Suprapubic skin (tissue), 4 donors: ENCODE measurements around the gene SEMA4A. TPM values are rescaled to one million over a fixed set of nuclear protein-coding genes. Genes with fewer than 3 reads are reported as not detected.

Experiments
- DNase-seq, 2 donors: peaks; one replicate each; pipeline ENCODE4 v3.0.0-alpha.2; 2019; ENCODE audit warnings: low spot score in 2 of 2
- H3K27ac ChIP-seq: fragments of 200-600 bp; sonication (generic); one replicate; pipeline ENCODE4 v1.5.1; 2019
- H3K27me3 ChIP-seq: fragments of 200-600 bp; sonication (generic); one replicate; pipeline ENCODE4 v1.5.1; 2019
- H3K36me3 ChIP-seq: fragments of 200-600 bp; sonication (generic); one replicate; pipeline ENCODE4 v1.5.1; 2019
- H3K4me1 ChIP-seq: fragments of 200-600 bp; sonication (generic); one replicate; pipeline ENCODE4 v1.5.1; 2019
- H3K4me3 ChIP-seq: fragments of 200-600 bp; sonication (generic); one replicate; pipeline ENCODE4 v1.5.1; 2019; ENCODE audit warnings: mild to moderate bottlenecking
- H3K9me3 ChIP-seq: fragments of 200-600 bp; sonication (generic); one replicate; pipeline ENCODE4 v1.5.1; 2019
- EP300 ChIP-seq: sonication (generic); formaldehyde crosslinking; IDR thresholded peaks from one replicate; pipeline ENCODE4 v1.6.1; 2017; ENCODE audit warnings: antibody characterized with exemption
- POLR2A ChIP-seq, 2 donors: fragments of 450-650 bp; IDR thresholded peaks; one replicate each; pipeline ENCODE4 v1.6.1; 2017; ENCODE audit warnings: antibody characterized with exemption in 2 of 2, mild to moderate bottlenecking in 2 of 2, moderate library complexity in 2 of 2
- POLR2AphosphoS5 ChIP-seq, 3 donors: sonication (generic); formaldehyde crosslinking; IDR thresholded peaks; one replicate each; pipeline ENCODE4 v1.6.1; 2017; ENCODE audit warnings: antibody characterized with exemption in 3 of 3
- WGBS: methylation state at CpG from one replicate; pipeline ENCODE4 v1.1.5; 2018; 5-methylcytosine and 5-hydroxymethylcytosine counted together
- total RNA-seq, 4 donors: library from RNA; depleted of rRNA; stranded (reverse); fragments of >200 nt; gene quantifications; one replicate each; pipeline ENCODE4 v1.1.0, GENCODE V29; 2016
- TF ChIP-seq, protein P1 (sequence below), 2 donors: fragments of 200-600 bp in 1 of 2; fragments of 450-650 bp in 1 of 2; sonication (generic) in 1 of 2; IDR thresholded peaks; one replicate each; pipeline ENCODE4 v1.5.1; 2016 to 2019; ENCODE audit warnings: antibody characterized with exemption in 2 of 2, mild to moderate bottlenecking in 1 of 2, moderate library complexity in 1 of 2

Gene SEMA4A
- 10 to 100 TPM; 43.8 to 61.2 (median 50.2) TPM for total RNA-seq

DNA sequence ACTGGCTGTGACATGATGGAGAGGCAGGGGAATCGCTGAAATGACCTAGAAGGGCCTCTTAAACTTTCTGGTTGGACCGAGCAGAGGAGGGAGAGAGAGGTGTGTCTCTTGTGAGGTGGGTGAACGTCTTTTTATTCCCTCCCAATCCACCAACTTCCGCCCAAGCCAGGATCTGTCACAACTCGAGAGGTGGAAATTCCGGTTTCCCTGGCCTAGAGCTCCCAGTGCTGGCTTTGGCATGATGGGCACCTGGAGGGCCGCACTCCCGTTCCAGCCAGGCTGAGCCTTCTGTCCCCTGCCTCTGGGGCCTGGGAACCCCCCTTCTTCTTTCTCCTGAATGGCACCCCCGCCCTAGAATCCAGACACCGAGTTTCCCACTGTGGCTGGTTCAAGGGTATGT is at the start of gene SEMA4A:
Gene SEMA4A (plus strand): TSS at position 224 of the 400 bp plus-strand sequence. CDS start 994 bp downstream, outside the sequence.
- Histone ChIP-seq H3K9me3 (no peaks in the 10 kb centered on the region), H3K4me1 (peaks cover 43% of the 10 kb centered on the region), H3K27me3 (no peaks in the 10 kb centered on the region), H3K27ac (peak within 1 kb of the TSS; percentile 71), H3K36me3 (peaks cover 6% of the 10 kb centered on the region), H3K4me3 (peak within 1 kb of the TSS; percentile 45)
- TF ChIP-seq POLR2AphosphoS5 (IDR thresholded peaks at IDR 0.05) = peak in 1 of 3 donors; percentile 27
- TF ChIP-seq EP300 = no peak
- 42% methylated on average over 10 of the region's 10 CpGs for WGBS
- DNase-seq = no peak

DNA sequence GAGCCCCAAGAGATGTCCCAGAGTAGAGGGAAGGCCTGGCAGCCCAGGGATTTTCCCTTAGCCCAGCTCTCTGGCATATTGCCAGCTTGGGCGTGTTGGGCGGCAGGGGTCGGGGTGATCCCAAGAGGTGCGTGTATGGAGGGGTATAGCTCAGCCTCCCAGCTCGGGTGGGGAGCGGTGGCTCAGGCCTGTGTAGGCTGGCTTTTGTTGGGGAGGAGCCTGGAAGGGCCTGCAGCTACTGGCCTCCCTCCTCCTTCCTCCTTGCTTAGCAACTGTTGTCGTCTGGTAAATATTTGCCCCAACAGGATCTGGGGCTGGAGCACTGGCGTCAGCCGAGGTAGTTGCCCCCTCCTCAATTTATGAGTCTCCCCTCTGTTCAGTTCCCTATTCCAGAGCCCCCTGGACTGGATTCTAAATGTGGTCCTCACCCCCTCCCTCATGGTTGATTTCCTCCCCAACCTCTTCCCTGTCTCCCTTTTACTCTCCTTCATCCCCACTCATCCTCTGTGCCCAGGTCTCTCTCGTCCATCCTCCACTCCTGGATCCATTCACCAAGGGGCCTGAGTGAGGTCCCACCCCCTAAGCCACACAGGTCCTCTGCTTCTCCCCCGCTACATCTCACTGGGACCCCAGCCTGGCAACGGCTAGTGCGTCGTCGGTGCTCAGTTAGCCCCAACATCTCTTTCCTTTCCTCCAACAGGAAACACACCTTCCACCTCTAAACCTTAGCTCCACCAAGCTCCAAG is 49.1 kb upstream of the SEMA4A start:
- Histone ChIP-seq H3K9me3 (no peaks in the 10 kb centered on the region), H3K4me1 (peaks cover 88% of the 10 kb centered on the region), H3K27ac (peak overlapping the region; percentile 98), H3K36me3 (no peaks in the 10 kb centered on the region), H3K4me3 (peak overlapping the region; percentile 43), H3K27me3 (no peaks in the 10 kb centered on the region)
- 20% methylated on average over 9 of the region's 15 CpGs for WGBS
- peak; percentile 95 to 97 for DNase-seq
- TF ChIP-seq POLR2A (IDR thresholded peaks at IDR 0.05) = peak in 1 of 2 donors; percentile 37
- no peak for TF ChIP-seq EP300
- peak in 1 of 3 donors; percentile 88 for TF ChIP-seq POLR2AphosphoS5 (IDR thresholded peaks at IDR 0.05)

DNA sequence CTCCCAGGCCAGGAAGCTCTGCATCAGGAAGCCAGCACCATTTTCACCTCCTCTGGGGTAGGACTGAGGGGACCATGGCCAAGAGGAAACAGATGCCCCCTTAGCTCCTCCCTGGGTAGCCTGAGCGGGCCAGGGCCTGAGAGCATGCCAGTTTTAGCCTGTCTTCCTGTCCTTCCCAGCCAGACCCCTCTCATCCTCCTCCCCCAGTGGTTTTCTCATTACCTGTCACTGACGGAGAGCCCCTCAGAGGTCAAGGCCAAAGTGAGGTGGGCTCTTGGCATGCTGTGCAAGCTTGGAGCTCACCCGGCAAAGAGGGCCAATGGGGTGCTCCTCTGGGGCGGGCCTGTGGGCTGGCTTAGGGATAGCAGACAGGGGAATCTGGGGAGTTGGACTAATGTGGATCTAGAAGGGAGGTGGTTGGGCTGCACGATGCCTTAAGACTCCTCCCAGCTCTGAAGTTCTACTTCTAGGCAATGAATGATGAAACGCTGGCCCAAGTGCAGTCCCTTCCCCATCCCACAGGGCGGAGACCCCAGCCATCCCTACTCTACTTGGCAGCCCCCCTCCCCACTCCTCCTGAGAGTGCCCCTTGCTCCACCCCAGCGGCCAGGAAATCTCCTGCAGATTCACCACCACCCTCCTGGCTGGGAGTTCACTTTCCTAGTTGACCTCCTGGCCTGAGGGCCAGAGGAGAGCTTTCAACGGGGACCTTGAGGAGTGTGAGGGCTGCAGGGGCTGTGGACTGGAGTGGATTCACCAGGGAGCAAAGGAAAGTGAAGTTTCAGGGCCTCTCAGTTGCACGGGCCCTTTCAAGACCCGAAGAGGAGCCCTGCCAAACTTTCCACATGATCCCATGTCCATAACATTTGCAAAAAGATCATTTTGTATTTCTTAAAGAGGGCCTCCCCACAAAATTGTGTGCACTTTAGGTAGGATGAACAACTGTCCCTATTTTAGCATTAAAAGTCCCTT is 48.2 kb upstream of the SEMA4A start:
- H3K4me3 ChIP-seq = peak overlapping the region; percentile 43
- TF ChIP-seq, protein P1, sequence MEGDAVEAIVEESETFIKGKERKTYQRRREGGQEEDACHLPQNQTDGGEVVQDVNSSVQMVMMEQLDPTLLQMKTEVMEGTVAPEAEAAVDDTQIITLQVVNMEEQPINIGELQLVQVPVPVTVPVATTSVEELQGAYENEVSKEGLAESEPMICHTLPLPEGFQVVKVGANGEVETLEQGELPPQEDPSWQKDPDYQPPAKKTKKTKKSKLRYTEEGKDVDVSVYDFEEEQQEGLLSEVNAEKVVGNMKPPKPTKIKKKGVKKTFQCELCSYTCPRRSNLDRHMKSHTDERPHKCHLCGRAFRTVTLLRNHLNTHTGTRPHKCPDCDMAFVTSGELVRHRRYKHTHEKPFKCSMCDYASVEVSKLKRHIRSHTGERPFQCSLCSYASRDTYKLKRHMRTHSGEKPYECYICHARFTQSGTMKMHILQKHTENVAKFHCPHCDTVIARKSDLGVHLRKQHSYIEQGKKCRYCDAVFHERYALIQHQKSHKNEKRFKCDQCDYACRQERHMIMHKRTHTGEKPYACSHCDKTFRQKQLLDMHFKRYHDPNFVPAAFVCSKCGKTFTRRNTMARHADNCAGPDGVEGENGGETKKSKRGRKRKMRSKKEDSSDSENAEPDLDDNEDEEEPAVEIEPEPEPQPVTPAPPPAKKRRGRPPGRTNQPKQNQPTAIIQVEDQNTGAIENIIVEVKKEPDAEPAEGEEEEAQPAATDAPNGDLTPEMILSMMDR (IDR thresholded peaks at IDR 0.05) = peak in 1 of 2 donors; percentile 19
- no peak for TF ChIP-seq POLR2A (IDR thresholded peaks at IDR 0.05)
- no peak for TF ChIP-seq POLR2AphosphoS5 (IDR thresholded peaks at IDR 0.05)
- TF ChIP-seq EP300 = no peak
- H3K9me3 ChIP-seq = no peaks in the 10 kb centered on the region
- no peaks in the 10 kb centered on the region for H3K36me3 ChIP-seq
- H3K4me1 ChIP-seq = peaks cover 86% of the 10 kb centered on the region
- peak in 1 of 2 donors; percentile 88 for DNase-seq
- no peaks in the 10 kb centered on the region for H3K27me3 ChIP-seq
- 8% methylated on average over 9 of the region's 11 CpGs for WGBS
- peak overlapping the region; percentile 98 for H3K27ac ChIP-seq

DNA sequence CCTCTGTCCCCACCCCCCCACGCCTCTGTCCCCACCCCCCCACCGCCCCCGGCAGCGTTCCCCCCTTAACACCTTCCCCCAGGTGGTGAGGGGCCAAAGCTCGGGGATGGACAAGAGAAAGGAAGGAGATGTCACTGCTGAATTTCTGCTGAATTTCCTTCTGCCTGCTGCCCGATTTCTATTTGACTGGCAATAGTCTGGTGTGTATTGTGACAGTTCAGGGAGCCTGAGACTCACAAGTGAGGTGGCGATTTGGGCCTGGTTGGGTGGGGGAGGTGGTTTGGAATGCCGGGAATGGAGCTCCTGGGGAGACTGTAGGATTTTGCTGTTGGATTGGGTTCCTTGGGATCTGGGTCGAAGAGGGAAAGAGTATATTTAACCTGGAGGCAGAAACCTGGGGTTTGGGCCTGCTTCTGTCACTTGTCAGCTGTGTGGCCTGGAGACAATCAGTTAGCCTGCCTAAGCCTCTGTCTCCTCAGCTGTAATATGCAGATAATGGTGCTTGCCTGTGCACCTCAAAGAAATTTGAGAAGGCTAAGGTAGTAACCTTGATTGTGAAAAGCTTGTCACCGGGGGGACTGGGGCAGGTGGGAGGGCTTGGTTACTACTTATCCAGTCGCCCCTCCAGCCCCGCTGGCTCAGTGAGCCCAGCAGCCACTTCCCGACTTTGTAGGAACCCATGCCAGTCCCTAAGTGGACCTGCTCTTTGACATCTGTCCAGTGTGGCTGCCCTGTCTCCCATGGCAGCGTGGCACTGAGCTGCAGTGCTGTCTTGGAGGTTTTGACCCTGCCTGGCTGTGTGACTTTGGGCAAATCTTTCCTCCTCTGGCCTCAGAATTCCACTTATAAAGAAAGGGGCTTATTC is 46.5 kb upstream of the SEMA4A start:
- H3K9me3 ChIP-seq = no peaks in the 10 kb centered on the region
- TF ChIP-seq POLR2AphosphoS5 (IDR thresholded peaks at IDR 0.05) = no peak
- TF ChIP-seq, protein P1 (IDR thresholded peaks at IDR 0.05) = no peak
- WGBS = 37% methylated on average over 9 of the region's 14 CpGs
- H3K27me3 ChIP-seq = no peaks in the 10 kb centered on the region
- H3K27ac ChIP-seq = peak overlapping the region; percentile 98
- peak overlapping the region; percentile 43 for H3K4me3 ChIP-seq
- H3K4me1 ChIP-seq = peaks cover 74% of the 10 kb centered on the region
- no peaks in the 10 kb centered on the region for H3K36me3 ChIP-seq
- DNase-seq = peak in 1 of 2 donors; percentile 86

DNA sequence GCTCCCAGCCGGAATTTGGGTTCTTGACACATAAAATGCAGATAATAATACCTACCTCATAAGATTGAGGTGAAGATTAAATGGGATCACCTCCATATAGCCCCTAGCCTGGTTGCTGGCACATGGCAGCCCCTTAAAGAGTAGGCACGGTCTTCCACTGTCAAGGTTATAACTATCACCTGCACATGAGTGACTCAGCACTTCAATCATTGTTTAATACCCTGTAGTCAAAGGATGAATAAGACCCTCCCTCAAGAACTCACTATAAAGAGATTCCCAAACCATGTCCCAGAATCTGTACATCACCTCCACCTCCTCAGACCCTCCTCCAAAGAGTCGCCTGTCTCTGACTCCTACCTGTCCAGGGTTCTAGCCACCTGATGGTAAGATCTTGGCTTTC is 45.3 kb upstream of the SEMA4A start:
- H3K4me3 ChIP-seq = no peak overlapping the region
- H3K27me3 ChIP-seq = no peaks in the 10 kb centered on the region
- TF ChIP-seq POLR2A (IDR thresholded peaks at IDR 0.05) (no peak), EP300 (no peak), POLR2AphosphoS5 (IDR thresholded peaks at IDR 0.05) (no peak)
- TF ChIP-seq, protein P1 (IDR thresholded peaks at IDR 0.05) = no peak
- no peak for DNase-seq
- H3K36me3 ChIP-seq = no peaks in the 10 kb centered on the region
- peaks cover 74% of the 10 kb centered on the region for H3K4me1 ChIP-seq
- H3K9me3 ChIP-seq = no peaks in the 10 kb centered on the region
- 74% methylated on average over 3 of the region's 3 CpGs for WGBS
- H3K27ac ChIP-seq = peak overlapping the region; percentile 17
